Chondrocyte (in vitro differentiated cells): ENCODE results near the gene CMSS1. TPM values are rescaled to one million over a fixed set of nuclear protein-coding genes. Genes with fewer than 3 reads are reported as not detected.

ENCODE experiments used
- DNase-seq: peaks from one replicate; pipeline ENCODE4 v3.0.0; 2021; ENCODE audit warnings: mixed read lengths, low spot score
- H3K27ac Mint-ChIP-seq: one replicate; pipeline ENCODE4 v1.8.0; 2021; ENCODE audit warnings: mild to moderate bottlenecking, moderate library complexity, mixed read lengths; ENCODE audit not compliant: unreplicated experiment
- H3K27me3 Mint-ChIP-seq: 2 replicates; pipeline ENCODE4 v1.8.0; 2021; ENCODE audit warnings: low read depth, mixed read lengths
- H3K36me3 Mint-ChIP-seq: 2 replicates; pipeline ENCODE4 v1.8.0; 2021; ENCODE audit warnings: low read depth, mixed read lengths
- H3K4me1 Mint-ChIP-seq: 2 replicates; pipeline ENCODE4 v1.8.0; 2021; ENCODE audit warnings: low read depth, mild to moderate bottlenecking, mixed read lengths
- H3K4me3 Mint-ChIP-seq: one replicate; pipeline ENCODE4 v1.8.0; 2021; ENCODE audit warnings: mild to moderate bottlenecking, moderate library complexity, mixed read lengths; ENCODE audit not compliant: unreplicated experiment
- H3K9me3 Mint-ChIP-seq: 2 replicates; pipeline ENCODE4 v1.8.0; 2021; ENCODE audit warnings: low read depth, mixed read lengths
- CTCF ChIP-seq: fragments of 200-600 bp; sonication (generic); IDR thresholded peaks from 2 replicates; pipeline ENCODE4 v1.5.0; 2021; ENCODE audit warnings: antibody characterized with exemption, mild to moderate bottlenecking, moderate library complexity
- total RNA-seq: library from RNA; stranded (reverse); gene quantifications from 3 replicates; pipeline ENCODE4 v1.2.1, GENCODE V29; 2021

Gene CMSS1
- total RNA-seq, 1 donor from 2014 or later, result 19.5 TPM

GRCh38 chr3:100023595-100023994 lies 205.9 kb downstream of the CMSS1 start:
- no peak overlapping the region for H3K4me3 Mint-ChIP-seq
- H3K27ac Mint-ChIP-seq, result peak overlapping the region; percentile 81
- no peak for TF ChIP-seq CTCF
- H3K9me3 Mint-ChIP-seq, result no peaks in the 10 kb centered on the region
- H3K36me3 Mint-ChIP-seq, result no peaks in the 10 kb centered on the region
- no peak for DNase-seq
- peaks cover 17% of the 10 kb centered on the region for H3K4me1 Mint-ChIP-seq
- no peaks in the 10 kb centered on the region for H3K27me3 Mint-ChIP-seq

- H3K36me3 Mint-ChIP-seq, result no peaks in the 10 kb centered on the region
- no peaks in the 10 kb centered on the region for H3K9me3 Mint-ChIP-seq
- peaks cover 12% of the 10 kb centered on the region for H3K4me1 Mint-ChIP-seq
- TF ChIP-seq CTCF, result no peak
- no peaks in the 10 kb centered on the region for H3K27me3 Mint-ChIP-seq
- peak overlapping the region; percentile 81 for H3K27ac Mint-ChIP-seq
- H3K4me3 Mint-ChIP-seq, result no peak overlapping the region
- no peak for DNase-seq
These were observed 207.1 kb downstream of the CMSS1 start for GRCh38 chr3:100024520-100025303.

- H3K9me3 Mint-ChIP-seq, result no peaks in the 10 kb centered on the region
- H3K36me3 Mint-ChIP-seq, result no peaks in the 10 kb centered on the region
- H3K4me3 Mint-ChIP-seq, result no peak overlapping the region
- no peak overlapping the region for H3K27ac Mint-ChIP-seq
- no peaks in the 10 kb centered on the region for H3K27me3 Mint-ChIP-seq
- TF ChIP-seq CTCF, result no peak
- H3K4me1 Mint-ChIP-seq, result peaks cover 23% of the 10 kb centered on the region
- DNase-seq, result no peak
These were observed 209.7 kb downstream of the CMSS1 start for GRCh38 chr3:100027321-100027720.

GRCh38 chr3:100029052-100029451 lies 211.4 kb downstream of the CMSS1 start:
- no peaks in the 10 kb centered on the region for H3K27me3 Mint-ChIP-seq
- no peak overlapping the region for H3K4me3 Mint-ChIP-seq

GRCh38 chr3:100029689-100030088 lies 212.0 kb downstream of the CMSS1 start:
- no peak for TF ChIP-seq CTCF
- H3K27me3 Mint-ChIP-seq, result no peaks in the 10 kb centered on the region
- H3K36me3 Mint-ChIP-seq, result no peaks in the 10 kb centered on the region
- DNase-seq, result no peak
- H3K9me3 Mint-ChIP-seq, result no peaks in the 10 kb centered on the region
- peak overlapping the region; percentile 50 for H3K27ac Mint-ChIP-seq
- H3K4me3 Mint-ChIP-seq, result no peak overlapping the region
- H3K4me1 Mint-ChIP-seq, result peaks cover 47% of the 10 kb centered on the region

More at GRCh38 chr3:100029052-100029451, 211.4 kb downstream of the CMSS1 start:
- H3K36me3 Mint-ChIP-seq, result no peaks in the 10 kb centered on the region
- no peak for DNase-seq
- peaks cover 41% of the 10 kb centered on the region for H3K4me1 Mint-ChIP-seq
- H3K27ac Mint-ChIP-seq, result peak overlapping the region; percentile 50
- no peak for TF ChIP-seq CTCF
- H3K9me3 Mint-ChIP-seq, result no peaks in the 10 kb centered on the region
